ENCODE results near the gene AIM2. TPM values are rescaled to one million over a fixed set of nuclear protein-coding genes. Genes with fewer than 3 reads are reported as not detected.

Gene AIM2
- total RNA-seq, 1 donor from 2014 or later: not detected

- peak overlapping the region; percentile 1 for H3K4me3 ChIP-seq (ENCODE audit: low read depth, low read length)
- TF ChIP-seq, protein P1, sequence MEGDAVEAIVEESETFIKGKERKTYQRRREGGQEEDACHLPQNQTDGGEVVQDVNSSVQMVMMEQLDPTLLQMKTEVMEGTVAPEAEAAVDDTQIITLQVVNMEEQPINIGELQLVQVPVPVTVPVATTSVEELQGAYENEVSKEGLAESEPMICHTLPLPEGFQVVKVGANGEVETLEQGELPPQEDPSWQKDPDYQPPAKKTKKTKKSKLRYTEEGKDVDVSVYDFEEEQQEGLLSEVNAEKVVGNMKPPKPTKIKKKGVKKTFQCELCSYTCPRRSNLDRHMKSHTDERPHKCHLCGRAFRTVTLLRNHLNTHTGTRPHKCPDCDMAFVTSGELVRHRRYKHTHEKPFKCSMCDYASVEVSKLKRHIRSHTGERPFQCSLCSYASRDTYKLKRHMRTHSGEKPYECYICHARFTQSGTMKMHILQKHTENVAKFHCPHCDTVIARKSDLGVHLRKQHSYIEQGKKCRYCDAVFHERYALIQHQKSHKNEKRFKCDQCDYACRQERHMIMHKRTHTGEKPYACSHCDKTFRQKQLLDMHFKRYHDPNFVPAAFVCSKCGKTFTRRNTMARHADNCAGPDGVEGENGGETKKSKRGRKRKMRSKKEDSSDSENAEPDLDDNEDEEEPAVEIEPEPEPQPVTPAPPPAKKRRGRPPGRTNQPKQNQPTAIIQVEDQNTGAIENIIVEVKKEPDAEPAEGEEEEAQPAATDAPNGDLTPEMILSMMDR (conservative IDR thresholded peaks at IDR 0.05; ENCODE audit: low read depth, low read length): no peak
- peak; percentile 68 for DNase-seq (ENCODE audit: low read depth)
Measured at GRCh38 chr1:159015440-159015909, 61.1 kb downstream of the AIM2 start.

GRCh38 chr1:159014851-159015250, 61.7 kb downstream of the AIM2 start:
- no peak for DNase-seq (ENCODE audit: low read depth)
- TF ChIP-seq, protein P1 (conservative IDR thresholded peaks at IDR 0.05; ENCODE audit: low read depth, low read length): no peak
- H3K4me3 ChIP-seq (ENCODE audit: low read depth, low read length): no peak overlapping the region

DNA sequence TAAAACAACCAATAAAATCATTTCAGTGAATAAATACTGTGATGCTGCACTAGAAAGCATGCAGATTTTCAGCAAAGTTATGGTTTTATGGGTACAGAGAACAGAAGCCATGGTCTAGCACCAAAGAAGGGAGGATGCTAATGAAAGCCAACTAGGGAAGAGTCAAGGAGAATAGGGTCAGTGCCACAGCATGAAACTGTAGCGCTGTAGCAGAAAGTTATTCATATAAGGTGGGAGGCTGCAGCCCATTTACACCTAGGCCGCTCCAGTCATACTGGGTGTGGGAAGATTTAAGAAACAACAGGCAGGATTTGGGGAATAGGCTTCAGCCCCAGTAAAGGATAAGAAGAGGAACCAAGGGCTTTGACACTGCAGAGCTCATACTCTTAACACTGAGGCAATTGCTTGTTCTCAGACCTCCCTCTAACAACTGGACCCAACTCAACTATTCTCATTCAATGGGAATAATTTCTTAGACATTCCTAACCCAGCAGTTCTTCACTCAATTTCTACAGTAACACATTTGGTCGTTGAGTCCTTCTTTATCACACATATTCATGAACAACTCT, 62.5 kb downstream of the AIM2 start:
- H3K4me3 ChIP-seq (ENCODE audit: low read depth, low read length): no peak overlapping the region
- TF ChIP-seq, protein P1 (conservative IDR thresholded peaks at IDR 0.05; ENCODE audit: low read depth, low read length): no peak
- no peak for DNase-seq (ENCODE audit: low read depth)

GRCh38 chr1:159012495-159012894, 64.1 kb downstream of the AIM2 start:
- peak overlapping the region; percentile 36 for H3K4me3 ChIP-seq (ENCODE audit: low read depth, low read length)
- DNase-seq (ENCODE audit: low read depth): no peak
- TF ChIP-seq, protein P1 (conservative IDR thresholded peaks at IDR 0.05; ENCODE audit: low read depth, low read length): no peak

Other genes starting within 250 kb of the AIM2 start
- not detected in 2 replicates for gene MNDA, start 245.4 kb downstream of the AIM2 start, total RNA-seq
- not detected in 2 replicates for gene PYHIN1, start 145.2 kb downstream of the AIM2 start, total RNA-seq
- 8.0 and 11.4 TPM in 2 replicates for gene IFI16, start 66.9 kb downstream of the AIM2 start, total RNA-seq
- not detected in 2 replicates for gene CADM3, start 94.8 kb upstream of the AIM2 start, total RNA-seq
- not detected in 2 replicates for gene ACKR1, start 128.1 kb upstream of the AIM2 start, total RNA-seq
- gene FCER1A, start 225.6 kb upstream of the AIM2 start, total RNA-seq: not detected in 2 replicates

All from epithelial cell of proximal tubule (primary cell).